Activated T-cell treated with anti-CD3 and anti-CD28 coated beads, Interleukin-2, amount 50 U/mL, for 24 hours (primary cell): ENCODE data around the gene MSRB3.

Experiments used
- DNase-seq: peaks from one replicate; pipeline ENCODE4 v3.0.0-alpha.2; 2020
- H3K27ac Mint-ChIP-seq: 2 replicates; pipeline ENCODE4 v1.8.0; 2020; ENCODE audit warnings: mild to moderate bottlenecking, mixed read lengths
- H3K27me3 Mint-ChIP-seq: 2 replicates; pipeline ENCODE4 v1.8.0; 2020; ENCODE audit warnings: mixed read lengths
- H3K36me3 Mint-ChIP-seq: 2 replicates; pipeline ENCODE4 v1.8.0; 2020; ENCODE audit warnings: low read depth, mixed read lengths
- H3K4me1 Mint-ChIP-seq: 2 replicates; pipeline ENCODE4 v1.8.0; 2020; ENCODE audit warnings: low read depth, mixed read lengths
- H3K4me3 Mint-ChIP-seq: 2 replicates; pipeline ENCODE4 v1.8.0; 2020; ENCODE audit warnings: mild to moderate bottlenecking, moderate library complexity, mixed read lengths
- H3K9me3 Mint-ChIP-seq: 2 replicates; pipeline ENCODE4 v1.8.0; 2020; ENCODE audit warnings: mixed read lengths

MSRB3 gene

GRCh38 chr12:65278576-65279368 lies at the start of gene MSRB3:
TSS of gene MSRB3 (plus strand) at chr12:65278683. CDS start at chr12:65308580, 29,897 bp downstream.
- peak within 1 kb of the TSS; percentile 63 for H3K4me3 Mint-ChIP-seq
- H3K36me3 Mint-ChIP-seq = no peaks in the 10 kb centered on the region
- H3K27ac Mint-ChIP-seq = no peak within 1 kb of the TSS
- peaks cover 8% of the 10 kb centered on the region for H3K4me1 Mint-ChIP-seq
- peak; percentile 42 for DNase-seq
- H3K9me3 Mint-ChIP-seq = no peaks in the 10 kb centered on the region
- H3K27me3 Mint-ChIP-seq = peaks cover 84% of the 10 kb centered on the region

DNA sequence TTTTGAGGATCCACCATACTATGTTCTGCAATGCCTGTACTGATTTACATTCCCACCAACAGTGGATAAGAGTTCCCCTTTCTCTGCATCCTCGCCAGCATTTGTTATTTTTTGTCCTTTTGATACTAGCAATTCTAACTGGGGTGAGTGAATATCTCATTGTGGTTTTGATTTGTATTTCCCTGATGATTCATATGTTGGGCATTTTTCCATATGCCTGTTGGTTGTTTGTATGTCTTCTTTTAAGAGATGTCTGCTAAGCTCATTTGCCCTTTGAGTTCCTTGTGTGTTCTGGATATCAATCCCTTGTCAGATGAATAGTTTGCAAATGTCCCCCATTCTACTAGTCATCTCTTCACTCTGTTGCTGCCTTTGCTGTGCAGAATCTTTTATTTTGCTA lies 49.0 kb upstream of the MSRB3 start:
- Mint-ChIP-seq H3K36me3 (peaks cover 58% of the 10 kb centered on the region), H3K27ac (no peak overlapping the region), H3K27me3 (no peaks in the 10 kb centered on the region)

GRCh38 chr12:65232476-65233077 lies 45.9 kb upstream of the MSRB3 start:
- Mint-ChIP-seq H3K9me3 (peaks cover 16% of the 10 kb centered on the region), H3K27me3 (no peaks in the 10 kb centered on the region), H3K4me1 (peaks cover 14% of the 10 kb centered on the region), H3K4me3 (no peak overlapping the region), H3K36me3 (peaks cover 33% of the 10 kb centered on the region), H3K27ac (no peak overlapping the region)
- no peak for DNase-seq

More for the DNA sequence above, 49.0 kb upstream of the MSRB3 start:
- DNase-seq = no peak
- peaks cover 37% of the 10 kb centered on the region for H3K4me1 Mint-ChIP-seq
- no peak overlapping the region for H3K4me3 Mint-ChIP-seq
- H3K9me3 Mint-ChIP-seq = peaks cover 17% of the 10 kb centered on the region

DNA sequence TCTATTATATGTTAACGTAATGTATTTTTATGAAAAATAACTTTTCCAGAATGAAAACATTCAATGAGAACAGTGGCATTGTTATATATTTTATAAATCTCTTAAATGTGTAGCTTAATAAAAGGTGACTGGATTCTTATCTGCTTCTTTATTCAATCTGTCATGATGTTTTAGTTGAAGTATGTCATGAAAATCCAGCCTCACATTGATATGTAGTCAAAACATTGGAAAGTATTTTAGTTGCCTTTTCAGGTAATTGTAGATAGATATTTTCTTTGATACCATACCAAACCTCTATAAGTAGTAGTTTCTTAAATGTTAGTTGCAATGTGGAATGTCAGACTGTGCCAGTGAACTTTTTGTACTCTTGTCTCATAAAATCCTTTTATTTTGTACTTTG lies 41.3 kb upstream of the MSRB3 start:
- no peaks in the 10 kb centered on the region for H3K27me3 Mint-ChIP-seq
- DNase-seq = no peak
- H3K4me1 Mint-ChIP-seq = peaks cover 7% of the 10 kb centered on the region
- H3K4me3 Mint-ChIP-seq = no peak overlapping the region
- no peak overlapping the region for H3K27ac Mint-ChIP-seq
- peaks cover 34% of the 10 kb centered on the region for H3K36me3 Mint-ChIP-seq
- no peaks in the 10 kb centered on the region for H3K9me3 Mint-ChIP-seq

GRCh38 chr12:65238609-65239008 lies 39.9 kb upstream of the MSRB3 start:
- Mint-ChIP-seq H3K36me3 (peaks cover 48% of the 10 kb centered on the region), H3K4me3 (no peak overlapping the region), H3K9me3 (no peaks in the 10 kb centered on the region), H3K4me1 (no peaks in the 10 kb centered on the region), H3K27me3 (no peaks in the 10 kb centered on the region), H3K27ac (no peak overlapping the region)
- no peak for DNase-seq

GRCh38 chr12:65248656-65249633 lies 29.5 kb upstream of the MSRB3 start:
- peak overlapping the region; percentile 0 for H3K4me3 Mint-ChIP-seq
- peaks cover 17% of the 10 kb centered on the region for H3K4me1 Mint-ChIP-seq
- H3K9me3 Mint-ChIP-seq = no peaks in the 10 kb centered on the region
- H3K27ac Mint-ChIP-seq = peak overlapping the region; percentile 88
- peaks cover 38% of the 10 kb centered on the region for H3K36me3 Mint-ChIP-seq
- no peaks in the 10 kb centered on the region for H3K27me3 Mint-ChIP-seq
- DNase-seq = no peak

GRCh38 chr12:65252515-65252914 lies 26.0 kb upstream of the MSRB3 start:
- Mint-ChIP-seq H3K9me3 (no peaks in the 10 kb centered on the region), H3K27me3 (no peaks in the 10 kb centered on the region), H3K4me1 (peaks cover 17% of the 10 kb centered on the region), H3K27ac (no peak overlapping the region), H3K4me3 (no peak overlapping the region), H3K36me3 (peaks cover 9% of the 10 kb centered on the region)
- DNase-seq = no peak

GRCh38 chr12:65257986-65258385 lies 20.5 kb upstream of the MSRB3 start:
- H3K36me3 Mint-ChIP-seq = no peaks in the 10 kb centered on the region
- no peak for DNase-seq
- H3K4me1 Mint-ChIP-seq = no peaks in the 10 kb centered on the region
- peaks cover 18% of the 10 kb centered on the region for H3K27me3 Mint-ChIP-seq
- no peaks in the 10 kb centered on the region for H3K9me3 Mint-ChIP-seq
- H3K4me3 Mint-ChIP-seq = no peak overlapping the region
- no peak overlapping the region for H3K27ac Mint-ChIP-seq

- Mint-ChIP-seq H3K36me3 (no peaks in the 10 kb centered on the region), H3K27ac (no peak overlapping the region), H3K4me1 (no peaks in the 10 kb centered on the region), H3K4me3 (no peak overlapping the region), H3K9me3 (no peaks in the 10 kb centered on the region), H3K27me3 (peaks cover 24% of the 10 kb centered on the region)
- DNase-seq = no peak
These were observed 19.0 kb upstream of the MSRB3 start for GRCh38 chr12:65259501-65259900.

- Mint-ChIP-seq H3K4me3 (no peak overlapping the region), H3K27ac (no peak overlapping the region), H3K9me3 (no peaks in the 10 kb centered on the region), H3K4me1 (no peaks in the 10 kb centered on the region), H3K27me3 (peaks cover 44% of the 10 kb centered on the region), H3K36me3 (no peaks in the 10 kb centered on the region)
- no peak for DNase-seq
These were observed 14.7 kb upstream of the MSRB3 start for GRCh38 chr12:65263777-65264176.

- DNase-seq = no peak
- Mint-ChIP-seq H3K27ac (no peak overlapping the region), H3K27me3 (peaks cover 35% of the 10 kb centered on the region), H3K4me3 (no peak overlapping the region), H3K36me3 (no peaks in the 10 kb centered on the region), H3K4me1 (no peaks in the 10 kb centered on the region), H3K9me3 (no peaks in the 10 kb centered on the region)
These were observed 12.1 kb upstream of the MSRB3 start for GRCh38 chr12:65266408-65266807.

- Mint-ChIP-seq H3K36me3 (no peaks in the 10 kb centered on the region), H3K4me3 (no peak overlapping the region), H3K4me1 (no peaks in the 10 kb centered on the region), H3K27ac (no peak overlapping the region), H3K9me3 (no peaks in the 10 kb centered on the region), H3K27me3 (peaks cover 40% of the 10 kb centered on the region)
- no peak for DNase-seq
These were observed 8.9 kb upstream of the MSRB3 start for GRCh38 chr12:65269603-65270002.

DNA sequence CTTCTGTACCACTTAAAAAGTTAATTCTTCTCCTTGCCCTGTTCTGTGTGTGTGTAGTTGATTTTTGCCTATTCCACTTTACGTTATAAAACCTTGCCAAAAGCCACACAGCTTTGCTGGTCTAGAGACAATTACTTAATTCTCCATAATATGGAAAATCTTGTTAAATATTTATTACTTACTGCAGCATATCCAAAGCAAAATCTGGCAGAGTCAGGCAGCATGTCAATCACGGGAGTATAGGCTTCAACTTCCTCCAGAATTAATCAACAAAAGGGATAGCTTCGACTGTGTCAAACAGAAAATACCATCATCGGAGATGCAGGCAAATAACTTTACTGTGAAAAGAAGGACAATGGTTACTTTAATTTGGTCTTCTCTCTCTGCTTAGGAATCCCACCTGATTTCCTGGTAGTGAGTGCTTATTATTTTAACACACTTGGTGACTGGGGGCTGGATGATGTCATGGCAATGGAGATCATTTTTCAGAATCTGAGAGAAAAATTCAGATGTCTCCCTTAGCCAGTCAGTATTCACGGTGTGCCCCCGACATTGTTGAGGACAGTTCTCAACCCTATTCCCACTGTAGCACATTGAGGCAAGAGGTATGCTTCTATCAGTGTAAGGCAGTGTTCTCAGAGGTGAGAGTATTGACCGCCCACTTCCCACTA lies 3.7 kb upstream of the MSRB3 start:
- Mint-ChIP-seq H3K4me1 (peaks cover 6% of the 10 kb centered on the region), H3K27ac (no peak overlapping the region), H3K4me3 (no peak overlapping the region), H3K27me3 (peaks cover 57% of the 10 kb centered on the region), H3K36me3 (no peaks in the 10 kb centered on the region), H3K9me3 (no peaks in the 10 kb centered on the region)
- no peak for DNase-seq

GRCh38 chr12:65275627-65276026 lies 2.9 kb upstream of the MSRB3 start:
- Mint-ChIP-seq H3K4me3 (no peak overlapping the region), H3K9me3 (no peaks in the 10 kb centered on the region), H3K27ac (no peak overlapping the region), H3K27me3 (peaks cover 66% of the 10 kb centered on the region), H3K4me1 (peaks cover 8% of the 10 kb centered on the region), H3K36me3 (no peaks in the 10 kb centered on the region)
- DNase-seq = no peak
